ENCODE data around the gene ATG13. TPM values are rescaled to one million over a fixed set of nuclear protein-coding genes. Genes with fewer than 3 reads are reported as not detected.

Gene ATG13
- total and polyA plus RNA-seq, 9 donors, result 37.2 to 119 (median 54.5) TPM

GRCh38 chr11:46679241-46680163 is 62.1 kb downstream of the ATG13 start:
- Histone ChIP-seq H3K4me3 (no peak overlapping the region), H3K27ac (no peak overlapping the region), H3K9me3 (no peaks in the 10 kb centered on the region), H3K27me3 (no peaks in the 10 kb centered on the region), H3K36me3 (no peaks in the 10 kb centered on the region), H3K4me1 (ENCODE audit: insufficient read depth) (peaks cover 16% of the 10 kb centered on the region)
- TF ChIP-seq, protein P1, sequence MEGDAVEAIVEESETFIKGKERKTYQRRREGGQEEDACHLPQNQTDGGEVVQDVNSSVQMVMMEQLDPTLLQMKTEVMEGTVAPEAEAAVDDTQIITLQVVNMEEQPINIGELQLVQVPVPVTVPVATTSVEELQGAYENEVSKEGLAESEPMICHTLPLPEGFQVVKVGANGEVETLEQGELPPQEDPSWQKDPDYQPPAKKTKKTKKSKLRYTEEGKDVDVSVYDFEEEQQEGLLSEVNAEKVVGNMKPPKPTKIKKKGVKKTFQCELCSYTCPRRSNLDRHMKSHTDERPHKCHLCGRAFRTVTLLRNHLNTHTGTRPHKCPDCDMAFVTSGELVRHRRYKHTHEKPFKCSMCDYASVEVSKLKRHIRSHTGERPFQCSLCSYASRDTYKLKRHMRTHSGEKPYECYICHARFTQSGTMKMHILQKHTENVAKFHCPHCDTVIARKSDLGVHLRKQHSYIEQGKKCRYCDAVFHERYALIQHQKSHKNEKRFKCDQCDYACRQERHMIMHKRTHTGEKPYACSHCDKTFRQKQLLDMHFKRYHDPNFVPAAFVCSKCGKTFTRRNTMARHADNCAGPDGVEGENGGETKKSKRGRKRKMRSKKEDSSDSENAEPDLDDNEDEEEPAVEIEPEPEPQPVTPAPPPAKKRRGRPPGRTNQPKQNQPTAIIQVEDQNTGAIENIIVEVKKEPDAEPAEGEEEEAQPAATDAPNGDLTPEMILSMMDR (IDR thresholded peaks at IDR 0.05), result no peak
- no peak for TF ChIP-seq POLR2A (IDR thresholded peaks at IDR 0.05)
- TF ChIP-seq EP300 (IDR thresholded peaks at IDR 0.05), result no peak
- DNase-seq, result peak in 1 of 5 donors; percentile 33
- WGBS, 3 donors, result 79 to 85% (median 84%) methylated on average over 26 of the region's 26 CpGs
- intact Hi-C loops (cut with DNase I), result no loop called here

DNA sequence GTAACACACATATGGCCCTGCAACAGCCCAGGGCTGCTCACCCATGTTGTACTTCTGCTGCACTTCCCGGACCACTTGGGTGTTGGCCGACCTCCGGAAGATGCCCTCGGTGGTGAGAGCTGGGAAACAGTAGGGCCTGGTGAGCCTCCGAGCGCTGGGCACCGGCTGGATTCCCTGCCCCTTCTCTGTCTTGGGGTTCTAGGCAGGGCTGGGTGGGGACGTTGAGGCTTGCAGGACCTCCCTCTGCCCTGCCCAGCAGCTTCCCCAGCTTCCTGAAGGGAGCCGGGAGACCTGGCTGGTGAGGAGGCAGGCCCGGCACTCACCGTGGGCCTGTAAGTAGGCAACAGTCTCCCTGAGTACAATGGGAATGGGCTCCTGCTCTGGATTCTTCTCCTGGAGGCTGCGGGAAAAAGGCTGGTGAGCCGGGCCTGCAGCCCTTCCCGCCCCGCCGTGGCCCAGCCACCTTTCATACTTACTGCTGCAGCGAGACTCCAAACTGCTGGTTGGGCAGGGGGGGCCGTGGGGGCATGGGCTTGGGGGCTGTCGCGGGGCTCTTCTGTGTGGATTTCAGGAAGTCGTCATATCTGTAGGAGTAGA is 62.9 kb downstream of the ATG13 start:
- Histone ChIP-seq H3K4me1 (ENCODE audit: insufficient read depth) (peaks cover 10% of the 10 kb centered on the region), H3K4me3 (no peak overlapping the region), H3K27me3 (no peaks in the 10 kb centered on the region), H3K9me3 (no peaks in the 10 kb centered on the region), H3K27ac (no peak overlapping the region), H3K36me3 (no peaks in the 10 kb centered on the region)
- intact Hi-C loops (cut with DNase I), result no loop called here
- 82 to 85% (median 82%) methylated on average over 20 to 21 of the region's 21 CpGs for WGBS, 3 donors
- peak in 1 of 5 donors; percentile 25 for DNase-seq
- TF ChIP-seq EP300 (IDR thresholded peaks at IDR 0.05) (no peak), POLR2A (IDR thresholded peaks at IDR 0.05) (no peak)
- TF ChIP-seq, protein P1 (IDR thresholded peaks at IDR 0.05), result no peak

DNA sequence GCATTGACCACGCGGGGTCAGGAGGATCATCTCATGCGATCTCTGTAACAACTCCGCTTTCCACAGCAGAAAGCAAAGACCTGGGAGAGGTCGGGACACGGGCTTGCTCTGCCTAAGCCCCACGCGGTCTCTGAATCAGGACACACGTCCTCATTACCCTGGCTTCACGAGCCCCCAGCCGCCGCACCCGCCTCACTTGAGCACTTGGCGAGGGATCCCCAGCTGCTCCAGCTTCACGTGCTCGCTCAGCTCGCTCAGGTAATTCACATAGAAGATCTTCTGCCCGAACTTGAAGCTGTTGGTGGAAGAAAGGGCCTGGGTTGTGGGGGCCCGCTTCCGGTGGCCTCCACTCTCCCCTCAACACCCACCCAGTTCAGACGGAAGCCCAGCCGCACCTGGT is 63.5 kb downstream of the ATG13 start:
- DNase-seq, result peak in 1 of 5 donors; percentile 25

GRCh38 chr11:46681814-46682213 is 64.5 kb downstream of the ATG13 start:
- Histone ChIP-seq H3K4me1 (ENCODE audit: insufficient read depth) (no peaks in the 10 kb centered on the region), H3K9me3 (no peaks in the 10 kb centered on the region), H3K27ac (no peak overlapping the region), H3K4me3 (no peak overlapping the region), H3K36me3 (no peaks in the 10 kb centered on the region), H3K27me3 (no peaks in the 10 kb centered on the region)
- TF ChIP-seq, protein P1 (IDR thresholded peaks at IDR 0.05), result no peak
- TF ChIP-seq POLR2A (IDR thresholded peaks at IDR 0.05) (no peak), EP300 (IDR thresholded peaks at IDR 0.05) (no peak)
- WGBS, 3 donors, result 87 to 95% (median 91%) methylated on average over 11 of the region's 11 CpGs
- intact Hi-C loops (cut with DNase I), result no loop called here
- no peak for DNase-seq

More for the DNA sequence above, 63.5 kb downstream of the ATG13 start:
- no peaks in the 10 kb centered on the region for H3K9me3 ChIP-seq
- 91 to 93% (median 92%) methylated on average over 22 of the region's 22 CpGs for WGBS, 3 donors
- peaks cover 5% of the 10 kb centered on the region for H3K4me1 ChIP-seq (ENCODE audit: insufficient read depth)
- no peak overlapping the region for H3K27ac ChIP-seq
- no peaks in the 10 kb centered on the region for H3K27me3 ChIP-seq
- no peak for TF ChIP-seq EP300 (IDR thresholded peaks at IDR 0.05)
- TF ChIP-seq, protein P1 (IDR thresholded peaks at IDR 0.05), result no peak
- TF ChIP-seq POLR2A (IDR thresholded peaks at IDR 0.05), result no peak
- H3K4me3 ChIP-seq, result no peak overlapping the region
- intact Hi-C loops (cut with DNase I), result no loop called here
- no peaks in the 10 kb centered on the region for H3K36me3 ChIP-seq

Measured in ovary (tissue), 9 donors.